GM12878 (cell line): ENCODE measurements around the gene ARL14EP. TPM values are rescaled to one million over a fixed set of nuclear protein-coding genes. Genes with fewer than 3 reads are reported as not detected.

ENCODE experiments used
- ATAC-seq: fragments of 200-7000 bp; cut with Tn5 transposase; 3 replicates; pipeline ENCODE4 v1.9.1; 2020; ENCODE audit warnings: mild to moderate bottlenecking, moderate library complexity
- BruUV-seq: library from RNA; stranded (reverse); fragments of 400-500 nt; replicated peaks from 2 replicates; lab custom pipeline; 2021; lab: Mats Ljungman, UMichigan
- CTCF ChIA-PET: fragments of 300-600 bp; sonication (Branson Sonifier 250); formaldehyde crosslinking; extraction: SDS; loops from one replicate; lab custom pipeline; 2021; ENCODE audit warnings: inconsistent platforms; lab: Yijun Ruan, JAX
- POLR2A ChIA-PET: fragments of 350-600 bp; formaldehyde crosslinking; extraction: SDS; loops from one replicate; lab custom pipeline; 2021; ENCODE audit warnings: inconsistent platforms; lab: Charles Lee
- RAD21 ChIA-PET: fragments of 300-600 bp; sonication (Branson Sonifier 250); formaldehyde crosslinking; loops from one replicate; lab custom pipeline; 2023; ENCODE audit warnings: antibody characterized with exemption; ENCODE audit not compliant: unreplicated experiment; lab: Charles Lee
- SMC1A ChIA-PET: fragments of 300-600 bp; sonication (Branson Sonifier 250); formaldehyde crosslinking; loops from one replicate; lab custom pipeline; 2023; ENCODE audit not compliant: unreplicated experiment, uncharacterized antibody; lab: Charles Lee
- DNase-seq: peaks from one replicate; pipeline ENCODE4 v3.0.0-alpha.2; 2011; ENCODE audit warnings: low read depth, low spot score
- FAIRE-seq: peaks from 3 replicates; lab custom pipeline; 2011; peaks lifted over from hg19 to GRCh38; lab: Jason Lieb, UNC
- H2AFZ ChIP-seq: 2 replicates; pipeline ENCODE4 v1.6.0; 2011; ENCODE audit warnings: low read depth, low read length, control low read depth; ENCODE audit not compliant: control insufficient read depth
- H3K27ac ChIP-seq: 2 replicates; pipeline ENCODE4 v1.5.1; 2011; ENCODE audit warnings: control low read depth; ENCODE audit not compliant: control insufficient read depth, insufficient read depth
- H3K27me3 ChIP-seq, 2 experiments: replicated peaks in 1 of 2; 2 replicates each; pipeline versions ENCODE4 v1.6.0 to v1.6.1; 2011; ENCODE audit warnings: low read length in 1 of 2; ENCODE audit not compliant: control insufficient read depth in 2 of 2, insufficient read depth in 2 of 2
- H3K36me3 ChIP-seq, 2 experiments: 2 replicates each; pipeline ENCODE4 v1.5.1; 2011; ENCODE audit warnings: low read length in 1 of 2; ENCODE audit not compliant: control insufficient read depth in 2 of 2, insufficient read depth in 2 of 2
- H3K4me1 ChIP-seq: 2 replicates; pipeline ENCODE4 v1.6.1; 2011; ENCODE audit warnings: mild to moderate bottlenecking, low read length, moderate library complexity, mixed read lengths; ENCODE audit not compliant: control insufficient read depth, insufficient read depth
- H3K4me2 ChIP-seq: 2 replicates; pipeline ENCODE4 v1.6.0; 2011; ENCODE audit warnings: control low read depth; ENCODE audit not compliant: control insufficient read depth, insufficient read depth
- H3K4me3 ChIP-seq: fragments of 200-600 bp; sonication (generic); 2 replicates; pipeline ENCODE4 v1.5.1; 2016
- H3K79me2 ChIP-seq: 2 replicates; pipeline ENCODE4 v1.6.0; 2011; ENCODE audit warnings: low read length; ENCODE audit not compliant: control insufficient read depth, insufficient read depth
- H3K9ac ChIP-seq: 2 replicates; pipeline ENCODE4 v1.8.0; 2011; ENCODE audit warnings: low read length, control low read depth, mixed read lengths; ENCODE audit not compliant: control insufficient read depth, insufficient read depth
- H3K9me3 ChIP-seq: replicated peaks from 3 replicates; pipeline ENCODE4 v1.5.1; 2011; ENCODE audit warnings: mild to moderate bottlenecking, low read length; ENCODE audit not compliant: control insufficient read depth, insufficient read depth
- H4K20me1 ChIP-seq: 2 replicates; pipeline ENCODE4 v1.6.0; 2011; ENCODE audit not compliant: control insufficient read depth, insufficient read depth
- ASH2L ChIP-seq: fragments of 300-600, 200-600 bp; sonication (generic); IDR thresholded peaks from 2 replicates; pipeline ENCODE4 v1.6.1; 2017; ENCODE audit warnings: low read depth, mild to moderate bottlenecking, borderline replicate concordance
- BCL11A ChIP-seq: IDR thresholded peaks from 2 replicates; pipeline ENCODE4 v1.6.1; 2011; ENCODE audit warnings: low read depth, low read length
- KAT2A ChIP-seq: conservative IDR thresholded peaks from 2 replicates; pipeline ENCODE4 v1.6.1; 2011; ENCODE audit warnings: low read depth, low read length; ENCODE audit not compliant: control insufficient read depth
- NFYB ChIP-seq: IDR thresholded peaks from 2 replicates; pipeline ENCODE4 v1.6.1; 2011; ENCODE audit warnings: low read depth, mild to moderate bottlenecking, low read length, improper control_type of control experiment, moderate library complexity; ENCODE audit not compliant: insufficient read depth
- RB1 ChIP-seq: fragments of 450-650 bp; formaldehyde crosslinking; IDR thresholded peaks from 2 replicates; pipeline ENCODE4 v1.6.1; 2017; ENCODE audit warnings: mild to moderate bottlenecking, borderline replicate concordance
- RELA ChIP-seq: fragments of 450-650 bp; IDR thresholded peaks from 2 replicates; pipeline ENCODE4 v1.8.0; 2014; ENCODE audit warnings: borderline replicate concordance; ENCODE audit not compliant: partially characterized antibody
- TCF7 ChIP-seq: IDR thresholded peaks from 2 replicates; pipeline ENCODE4 v1.6.1; 2014; ENCODE audit warnings: antibody characterized with exemption, borderline replicate concordance
- WGBS: methylation state at CpG from one replicate; pipeline ENCODE4 v1.1.6; 2016; ENCODE audit warnings: low lambda C conversion rate; ENCODE audit not compliant: insufficient replicate concordance, insufficient coverage; ENCODE audit errors: missing lambda C conversion rate; 5-methylcytosine and 5-hydroxymethylcytosine counted together
- in situ Hi-C: fragments of 300-500 bp; cut with MboI; formaldehyde crosslinking; loops from 9 replicates; pipeline ENCODE4 v1.14.3; 2018; ENCODE audit warnings: mixed read lengths
- intact Hi-C: fragments of 100-400 bp; cut with micrococcal nuclease; formaldehyde crosslinking; loops from one replicate; pipeline ENCODE4 v1.14.2; 2022; ENCODE audit not compliant: unreplicated experiment
- polyA plus RNA-seq, 11 experiments: library from polyadenylated mRNA; depleted of rRNA in 4 of 11; unstranded in 6 of 11; stranded (reverse) in 5 of 11; fragments of >200 nt; fragmentation: Nextera tagmentation in 4 of 11; fragmentation: Illumina TruSeq in 1 of 11; extraction: Ambion mirVana in 4 of 11; extraction: Trizol in 1 of 11; gene quantifications; 1 replicate in 1 of 11; 2 replicates in 10 of 11; pipeline versions ENCODE4 v1.2.1 to v1.2.3, GENCODE V29; 2011 to 2016; ENCODE audit warnings: inconsistent platforms in 2 of 11, missing spikeins in 2 of 11, low read depth in 1 of 11
- total RNA-seq, 4 experiments: library from RNA; depleted of rRNA in 3 of 4; stranded (reverse); fragments of >200 nt in 3 of 4; fragmentation: Illumina TruSeq in 1 of 4; extraction: Trizol in 1 of 4; gene quantifications; 2 replicates each; pipeline versions ENCODE4 v1.2.1 to v1.2.3, GENCODE V29; 2013 to 2021
- TF ChIP-seq, protein P1 (sequence below): IDR thresholded peaks from 2 replicates; pipeline ENCODE4 v1.6.1; 2012; ENCODE audit warnings: low read length, inconsistent platforms
- TF ChIP-seq, protein P2 (sequence below): fragments of 450-650 bp; conservative IDR thresholded peaks from 2 replicates; pipeline ENCODE4 v1.6.1; 2017; ENCODE audit warnings: mild to moderate bottlenecking, moderate library complexity

The ARL14EP gene
- total and polyA plus RNA-seq, 10 of the 15 experiments (the other 5 are each of a cell fraction or from before 2014, with no cell fraction given), result 18.1 to 59.8 (median 42.8) TPM

DNA sequence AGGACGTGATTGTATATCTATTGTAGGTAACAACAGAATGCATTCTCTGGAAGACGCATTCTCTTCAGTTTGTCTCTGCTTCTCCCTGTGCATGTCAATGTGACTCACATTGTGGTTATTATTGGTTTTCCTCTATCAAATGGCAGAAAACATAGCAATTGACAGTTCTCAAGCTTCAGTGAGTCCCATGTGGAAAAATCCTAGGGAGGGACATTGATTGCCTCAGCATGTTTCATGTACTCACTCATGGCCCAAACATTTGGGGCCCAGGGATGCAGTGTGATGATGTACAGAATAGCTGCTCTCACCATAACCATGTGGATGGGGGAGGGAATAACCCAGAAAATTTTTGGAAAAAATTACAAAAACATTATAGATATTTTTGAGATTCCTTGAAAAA is 9.3 kb upstream of the ARL14EP start:
- H2AFZ ChIP-seq, result no peak overlapping the region
- H3K27ac ChIP-seq, result no peak overlapping the region
- H3K4me1 ChIP-seq, result peaks cover 17% of the 10 kb centered on the region
- DNase-seq (no peak), ATAC-seq (no peak), FAIRE-seq (no peak)
- intact Hi-C loops (no loop called here), in situ Hi-C loops (no loop called here)
- no peaks in the 10 kb centered on the region for H4K20me1 ChIP-seq
- POLR2A ChIA-PET, result interaction anchor here (1.4 kb wide), 1 partner anchor 13 kb away, joined by 3 read pairs; no protein-coding TSS in a partner anchor
- RAD21 ChIA-PET, result interaction anchor here (1.1 to 3.7 kb wide), 4 partner anchors 8 to 186 kb away, joined by 4 to 18 read pairs (median 9); no protein-coding TSS in a partner anchor
- H3K9ac ChIP-seq, result no peak overlapping the region
- BruUV-seq, result no TSS peak
- no peak for TF ChIP-seq RB1
- TF ChIP-seq NFYB, result no peak
- no peak for TF ChIP-seq BCL11A
- no peak for TF ChIP-seq RELA
- TF ChIP-seq, protein P1, sequence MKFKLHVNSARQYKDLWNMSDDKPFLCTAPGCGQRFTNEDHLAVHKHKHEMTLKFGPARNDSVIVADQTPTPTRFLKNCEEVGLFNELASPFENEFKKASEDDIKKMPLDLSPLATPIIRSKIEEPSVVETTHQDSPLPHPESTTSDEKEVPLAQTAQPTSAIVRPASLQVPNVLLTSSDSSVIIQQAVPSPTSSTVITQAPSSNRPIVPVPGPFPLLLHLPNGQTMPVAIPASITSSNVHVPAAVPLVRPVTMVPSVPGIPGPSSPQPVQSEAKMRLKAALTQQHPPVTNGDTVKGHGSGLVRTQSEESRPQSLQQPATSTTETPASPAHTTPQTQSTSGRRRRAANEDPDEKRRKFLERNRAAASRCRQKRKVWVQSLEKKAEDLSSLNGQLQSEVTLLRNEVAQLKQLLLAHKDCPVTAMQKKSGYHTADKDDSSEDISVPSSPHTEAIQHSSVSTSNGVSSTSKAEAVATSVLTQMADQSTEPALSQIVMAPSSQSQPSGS, result no peak
- no peak for TF ChIP-seq TCF7
- TF ChIP-seq, protein P2, sequence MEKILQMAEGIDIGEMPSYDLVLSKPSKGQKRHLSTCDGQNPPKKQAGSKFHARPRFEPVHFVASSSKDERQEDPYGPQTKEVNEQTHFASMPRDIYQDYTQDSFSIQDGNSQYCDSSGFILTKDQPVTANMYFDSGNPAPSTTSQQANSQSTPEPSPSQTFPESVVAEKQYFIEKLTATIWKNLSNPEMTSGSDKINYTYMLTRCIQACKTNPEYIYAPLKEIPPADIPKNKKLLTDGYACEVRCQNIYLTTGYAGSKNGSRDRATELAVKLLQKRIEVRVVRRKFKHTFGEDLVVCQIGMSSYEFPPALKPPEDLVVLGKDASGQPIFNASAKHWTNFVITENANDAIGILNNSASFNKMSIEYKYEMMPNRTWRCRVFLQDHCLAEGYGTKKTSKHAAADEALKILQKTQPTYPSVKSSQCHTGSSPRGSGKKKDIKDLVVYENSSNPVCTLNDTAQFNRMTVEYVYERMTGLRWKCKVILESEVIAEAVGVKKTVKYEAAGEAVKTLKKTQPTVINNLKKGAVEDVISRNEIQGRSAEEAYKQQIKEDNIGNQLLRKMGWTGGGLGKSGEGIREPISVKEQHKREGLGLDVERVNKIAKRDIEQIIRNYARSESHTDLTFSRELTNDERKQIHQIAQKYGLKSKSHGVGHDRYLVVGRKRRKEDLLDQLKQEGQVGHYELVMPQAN, result no peak
- TF ChIP-seq ASH2L, result no peak
- TF ChIP-seq KAT2A, result no peak
- CTCF ChIA-PET, result interaction anchor here (1.1 to 7.4 kb wide), 9 partner anchors 9 to 185 kb away, joined by 3 to 80 read pairs (median 21); partner anchors contain the start of gene ARL14EP
- no peaks in the 10 kb centered on the region for H3K79me2 ChIP-seq
- no peak overlapping the region for H3K4me3 ChIP-seq
- no peaks in the 10 kb centered on the region for H3K36me3 ChIP-seq
- H3K4me2 ChIP-seq, result no peak overlapping the region
- SMC1A ChIA-PET, result interaction anchor here (0.6 to 6.6 kb wide), 10 partner anchors 12 to 185 kb away, joined by 3 to 71 read pairs (median 4); partner anchors contain the start of gene ARL14EP
- no peaks in the 10 kb centered on the region for H3K27me3 ChIP-seq
- no peaks in the 10 kb centered on the region for H3K9me3 ChIP-seq
- 63% methylated on average over 2 of the region's 2 CpGs for WGBS
